Measurements from ENCODE around the gene GSTT4.
"Not testable (repeated sequence)": the region's sequence is repeated elsewhere in the genome, so short reads cannot be mapped to it uniquely, and the experiment has no call there.

GSTT4 gene

GRCh38 chr22:24049211-24049610 lies 44.0 kb upstream of the GSTT4 start:
- CTCF ChIA-PET: no interaction called here
- POLR2A ChIA-PET: no interaction called here
- DNase-seq (ENCODE audit: extremely low spot score): no peak
- no peak for TF ChIP-seq BHLHE40 (IDR thresholded peaks at IDR 0.05; ENCODE audit: borderline replicate concordance)
- TF ChIP-seq CTBP1 (IDR thresholded peaks at IDR 0.05; ENCODE audit: borderline replicate concordance): no peak
- no peak for TF ChIP-seq FOXK2 (IDR thresholded peaks at IDR 0.05)
- no peak for TF ChIP-seq L3MBTL2 (conservative IDR thresholded peaks at IDR 0.05)
- TF ChIP-seq TARDBP (IDR thresholded peaks at IDR 0.05): no peak
- TF ChIP-seq FOXA1 (IDR thresholded peaks at IDR 0.05): no peak
- TF ChIP-seq SUZ12 (IDR thresholded peaks at IDR 0.05): no peak
- TF ChIP-seq ELF4 (IDR thresholded peaks at IDR 0.05): no peak
- TF ChIP-seq ARNT (IDR thresholded peaks at IDR 0.05): no peak
- no peak for TF ChIP-seq ZNF384 (IDR thresholded peaks at IDR 0.05)

GRCh38 chr22:24046024-24046423 lies 40.8 kb upstream of the GSTT4 start:
- POLR2A ChIA-PET: interaction anchor here (0.7 kb wide), 1 partner anchor 143 kb away, joined by 3 read pairs; no protein-coding TSS in a partner anchor
- no peak for DNase-seq (ENCODE audit: extremely low spot score)
- TF ChIP-seq FOXK2 (IDR thresholded peaks at IDR 0.05) (no peak), BHLHE40 (IDR thresholded peaks at IDR 0.05; ENCODE audit: borderline replicate concordance) (no peak), L3MBTL2 (conservative IDR thresholded peaks at IDR 0.05) (no peak), SUZ12 (IDR thresholded peaks at IDR 0.05) (no peak), FOXA1 (IDR thresholded peaks at IDR 0.05) (no peak), HDGF (IDR thresholded peaks at IDR 0.05; ENCODE audit: borderline replicate concordance) (no peak), SP1 (IDR thresholded peaks at IDR 0.05) (no peak), LEF1 (IDR thresholded peaks at IDR 0.05; ENCODE audit: borderline replicate concordance) (no peak), ARNT (IDR thresholded peaks at IDR 0.05) (no peak), FOXM1 (IDR thresholded peaks at IDR 0.05; ENCODE audit: borderline replicate concordance) (no peak), ZNF384 (IDR thresholded peaks at IDR 0.05) (no peak), ELF4 (IDR thresholded peaks at IDR 0.05) (no peak), TARDBP (IDR thresholded peaks at IDR 0.05) (no peak), PKNOX1 (IDR thresholded peaks at IDR 0.05) (no peak)
- CTCF ChIA-PET: interaction anchor here (0.7 kb wide), 1 partner anchor 58 kb away, joined by 3 read pairs; no protein-coding TSS in a partner anchor

GRCh38 chr22:24043958-24044357 lies 38.7 kb upstream of the GSTT4 start:
- POLR2A ChIA-PET: no interaction called here

GRCh38 chr22:24043465-24043864 lies 38.2 kb upstream of the GSTT4 start:
- POLR2A ChIA-PET; DNase-seq (ENCODE audit: extremely low spot score); CTCF ChIA-PET: not testable (repeated sequence)

More at GRCh38 chr22:24043958-24044357, 38.7 kb upstream of the GSTT4 start:
- TF ChIP-seq FOXM1 (IDR thresholded peaks at IDR 0.05; ENCODE audit: borderline replicate concordance) (no peak), FOXK2 (IDR thresholded peaks at IDR 0.05) (no peak), ARNT (IDR thresholded peaks at IDR 0.05) (no peak)
- no peak for DNase-seq (ENCODE audit: extremely low spot score)
- CTCF ChIA-PET: no interaction called here

GRCh38 chr22:24040946-24041345 lies 35.7 kb upstream of the GSTT4 start:
- POLR2A ChIA-PET: no interaction called here
- TF ChIP-seq LEF1 (IDR thresholded peaks at IDR 0.05; ENCODE audit: borderline replicate concordance) (no peak), L3MBTL2 (conservative IDR thresholded peaks at IDR 0.05) (no peak), ARNT (IDR thresholded peaks at IDR 0.05) (no peak), CTBP1 (IDR thresholded peaks at IDR 0.05; ENCODE audit: borderline replicate concordance) (no peak), HDGF (IDR thresholded peaks at IDR 0.05; ENCODE audit: borderline replicate concordance) (no peak), NFRKB (IDR thresholded peaks at IDR 0.05) (no peak), ELF4 (IDR thresholded peaks at IDR 0.05) (no peak), FOXK2 (IDR thresholded peaks at IDR 0.05) (no peak), PKNOX1 (IDR thresholded peaks at IDR 0.05) (no peak), FOXM1 (IDR thresholded peaks at IDR 0.05; ENCODE audit: borderline replicate concordance) (no peak), ZNF384 (IDR thresholded peaks at IDR 0.05) (no peak), BHLHE40 (IDR thresholded peaks at IDR 0.05; ENCODE audit: borderline replicate concordance) (no peak), SUZ12 (IDR thresholded peaks at IDR 0.05) (no peak), SP1 (IDR thresholded peaks at IDR 0.05) (no peak)
- CTCF ChIA-PET: no interaction called here
- peak; percentile 3 for DNase-seq (ENCODE audit: extremely low spot score)

GRCh38 chr22:24039046-24039445 lies 33.8 kb upstream of the GSTT4 start:
- TF ChIP-seq CTBP1 (IDR thresholded peaks at IDR 0.05; ENCODE audit: borderline replicate concordance): no peak
- TF ChIP-seq L3MBTL2 (conservative IDR thresholded peaks at IDR 0.05): no peak
- no peak for TF ChIP-seq FOXA1 (IDR thresholded peaks at IDR 0.05)
- no peak for TF ChIP-seq SP1 (IDR thresholded peaks at IDR 0.05)
- TF ChIP-seq NFRKB (IDR thresholded peaks at IDR 0.05): no peak
- no peak for TF ChIP-seq HDGF (IDR thresholded peaks at IDR 0.05; ENCODE audit: borderline replicate concordance)
- no peak for TF ChIP-seq ZNF384 (IDR thresholded peaks at IDR 0.05)
- TF ChIP-seq ELF4 (IDR thresholded peaks at IDR 0.05): no peak
- ChIA-PET POLR2A (no interaction called here), CTCF (interaction anchor here (0.6 kb wide), 1 partner anchor 54 kb away, joined by 3 read pairs; no protein-coding TSS in a partner anchor)
- peak; percentile 5 for DNase-seq (ENCODE audit: extremely low spot score)

GRCh38 chr22:24037851-24038765 lies 32.9 kb upstream of the GSTT4 start:
- no peak for DNase-seq (ENCODE audit: extremely low spot score)
- ChIA-PET POLR2A (no interaction called here), CTCF (no interaction called here)
- TF ChIP-seq LEF1 (IDR thresholded peaks at IDR 0.05; ENCODE audit: borderline replicate concordance): no peak
- no peak for TF ChIP-seq CTBP1 (IDR thresholded peaks at IDR 0.05; ENCODE audit: borderline replicate concordance)
- TF ChIP-seq ELF4 (IDR thresholded peaks at IDR 0.05): no peak
- TF ChIP-seq SUZ12 (IDR thresholded peaks at IDR 0.05): no peak
- TF ChIP-seq ARNT (IDR thresholded peaks at IDR 0.05): no peak
- TF ChIP-seq FOXK2 (IDR thresholded peaks at IDR 0.05): no peak
- TF ChIP-seq FOXM1 (IDR thresholded peaks at IDR 0.05; ENCODE audit: borderline replicate concordance): no peak
- TF ChIP-seq BHLHE40 (IDR thresholded peaks at IDR 0.05; ENCODE audit: borderline replicate concordance): no peak
- TF ChIP-seq L3MBTL2 (conservative IDR thresholded peaks at IDR 0.05): no peak
- no peak for TF ChIP-seq PKNOX1 (IDR thresholded peaks at IDR 0.05)
- no peak for TF ChIP-seq FOXA1 (IDR thresholded peaks at IDR 0.05)
- TF ChIP-seq ZNF384 (IDR thresholded peaks at IDR 0.05): no peak
- TF ChIP-seq NFRKB (IDR thresholded peaks at IDR 0.05): no peak
- TF ChIP-seq SP1 (IDR thresholded peaks at IDR 0.05): no peak
- TF ChIP-seq HDGF (IDR thresholded peaks at IDR 0.05; ENCODE audit: borderline replicate concordance): no peak
- TF ChIP-seq TARDBP (IDR thresholded peaks at IDR 0.05): no peak
